Measurements from ENCODE around the gene INSM1. TPM values are rescaled to one million over a fixed set of nuclear protein-coding genes. Genes with fewer than 3 reads are reported as not detected.

Gene INSM1
- total RNA-seq, 1 experiment from 2014 or later, result not detected

GRCh38 chr20:20417876-20418676 lies 50.2 kb downstream of the INSM1 start:
- no peak for DNase-seq (ENCODE audit: low read depth)

Data from HT1080 (cell line).